SIG-M5 treated with dmso at 0.1 percent for 504 hours (cell line): Measurements from ENCODE around the gene UBL5.
A peak's percentile ranks its signal among the peaks of the same experiment; 100 is the strongest.
"Not testable (repeated sequence)": the region's sequence is repeated elsewhere in the genome, so short reads cannot be mapped to it uniquely, and the experiment has no call there.

Source experiments
- DNase-seq: peaks from one replicate; lab custom pipeline; 2025; ENCODE audit not compliant: unreplicated experiment; lab: John Stamatoyannopoulos, UW

The UBL5 gene

GRCh38 chr19:9827289-9828238 lies at the start of gene UBL5:
UBL5 (plus strand) TSS chr19:9827918; CDS start chr19:9828338, 420 bp downstream.
- peak; percentile 92 for DNase-seq

GRCh38 chr19:9782338-9782737 lies 45.4 kb upstream of the UBL5 start:
- no peak for DNase-seq

- not testable (repeated sequence) for DNase-seq
These were observed 43.6 kb upstream of the UBL5 start for GRCh38 chr19:9784163-9784496.

- DNase-seq, result peak; percentile 72
These were observed 42.1 kb upstream of the UBL5 start for GRCh38 chr19:9785367-9786331.

GRCh38 chr19:9786342-9786741 lies 41.4 kb upstream of the UBL5 start:
- DNase-seq, result no peak

GRCh38 chr19:9786819-9787218 lies 40.9 kb upstream of the UBL5 start:
- DNase-seq, result no peak

- not testable (repeated sequence) for DNase-seq
These were observed 39.1 kb upstream of the UBL5 start for GRCh38 chr19:9788604-9789003.

- DNase-seq, result no peak
These were observed 38.7 kb upstream of the UBL5 start for GRCh38 chr19:9789066-9789465.

- not testable (repeated sequence) for DNase-seq
These were observed 38.1 kb upstream of the UBL5 start for GRCh38 chr19:9789579-9789978.

GRCh38 chr19:9791073-9791367 lies 36.7 kb upstream of the UBL5 start:
- not testable (repeated sequence) for DNase-seq

- peak; percentile 82 for DNase-seq
These were observed 36.0 kb upstream of the UBL5 start for GRCh38 chr19:9791552-9792205.

GRCh38 chr19:9792206-9793070 lies 35.3 kb upstream of the UBL5 start:
- DNase-seq, result peak; percentile 81

- no peak for DNase-seq
These were observed 34.6 kb upstream of the UBL5 start for GRCh38 chr19:9793071-9793591.

GRCh38 chr19:9796113-9796773 lies 31.5 kb upstream of the UBL5 start:
- peak; percentile 87 for DNase-seq

GRCh38 chr19:9797871-9798270 lies 29.8 kb upstream of the UBL5 start:
- no peak for DNase-seq

- DNase-seq, result no peak
These were observed 28.6 kb upstream of the UBL5 start for GRCh38 chr19:9799162-9799561.

- DNase-seq, result no peak
These were observed 25.7 kb upstream of the UBL5 start for GRCh38 chr19:9801976-9802375.

GRCh38 chr19:9806803-9807202 lies 20.9 kb upstream of the UBL5 start:
- no peak for DNase-seq
